Glomerular visceral epithelial cell (primary cell): ENCODE measurements around the gene TMED10.
"Not testable (repeated sequence)": the region's sequence is repeated elsewhere in the genome, so short reads cannot be mapped to it uniquely, and the experiment has no call there.

Experiments
- DNase-seq: peaks from one replicate; pipeline ENCODE4 v3.0.0-alpha.2; 2016; ENCODE audit errors: extremely low spot score

The TMED10 gene

GRCh38 chr14:75158843-75159614, 17.4 kb downstream of the TMED10 start:
- no peak for DNase-seq

GRCh38 chr14:75156901-75157300, 19.5 kb downstream of the TMED10 start:
- DNase-seq: no peak

GRCh38 chr14:75156111-75156510, 20.3 kb downstream of the TMED10 start:
- DNase-seq: no peak

DNA sequence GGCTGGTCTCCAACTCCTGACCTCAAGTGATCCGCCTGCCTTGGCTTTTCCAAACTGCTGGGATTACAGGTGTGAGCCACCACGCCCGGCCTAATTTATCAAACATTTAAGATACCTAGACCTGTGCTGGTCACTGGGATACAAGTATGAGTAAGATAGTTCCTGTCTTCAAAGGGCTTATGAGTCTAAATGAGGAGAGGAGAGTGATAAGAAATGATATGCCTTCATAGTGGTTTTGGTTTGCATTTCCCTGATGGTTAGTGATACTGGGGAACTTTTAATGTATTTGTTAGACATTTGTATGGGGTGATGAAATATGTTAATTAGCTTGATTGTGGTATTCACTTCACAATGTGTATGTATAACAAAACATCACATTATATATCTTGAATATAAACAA, 21.2 kb downstream of the TMED10 start:
- DNase-seq: no peak

DNA sequence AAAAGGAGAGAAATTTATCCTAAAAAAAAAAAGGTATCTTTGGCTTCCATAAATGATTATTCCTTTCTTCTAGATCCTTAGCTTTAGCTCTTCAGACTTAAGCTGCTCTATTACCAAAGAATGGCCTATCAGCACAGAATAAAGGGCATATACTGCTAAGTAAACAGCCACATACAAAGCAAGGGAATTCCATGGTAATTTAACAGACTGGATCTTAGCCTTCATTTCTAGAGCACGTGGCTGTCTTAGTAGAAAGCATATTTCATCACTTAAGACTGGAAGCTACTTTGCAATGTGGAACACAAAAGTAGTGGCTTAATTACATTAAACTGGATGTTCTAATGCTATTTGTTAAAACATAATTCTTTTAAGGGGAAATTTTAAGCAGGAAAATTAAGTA, 23.1 kb downstream of the TMED10 start:
- DNase-seq: no peak

- no peak for DNase-seq
Measured at GRCh38 chr14:75151851-75152250, 24.6 kb downstream of the TMED10 start.

DNA sequence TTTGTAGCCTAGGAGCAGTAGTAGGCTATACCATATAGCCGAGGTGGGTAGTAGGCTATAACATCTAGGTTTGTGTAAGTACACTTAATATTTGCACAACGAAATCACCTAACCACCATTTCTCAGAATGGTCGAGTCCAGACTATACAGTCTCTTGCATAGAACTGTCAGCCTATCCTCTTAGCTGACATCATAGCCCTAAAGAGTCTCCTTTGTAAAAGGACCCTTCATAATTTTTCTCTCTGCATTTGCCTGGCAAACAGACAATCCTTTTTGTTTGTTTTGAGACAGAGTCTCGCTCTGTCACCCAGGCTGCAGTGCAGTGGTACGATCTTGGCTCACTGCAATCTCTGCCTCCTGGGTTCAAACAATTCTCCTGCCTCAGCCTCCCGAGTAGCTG, 25.8 kb downstream of the TMED10 start:
- DNase-seq: not testable (repeated sequence)

DNA sequence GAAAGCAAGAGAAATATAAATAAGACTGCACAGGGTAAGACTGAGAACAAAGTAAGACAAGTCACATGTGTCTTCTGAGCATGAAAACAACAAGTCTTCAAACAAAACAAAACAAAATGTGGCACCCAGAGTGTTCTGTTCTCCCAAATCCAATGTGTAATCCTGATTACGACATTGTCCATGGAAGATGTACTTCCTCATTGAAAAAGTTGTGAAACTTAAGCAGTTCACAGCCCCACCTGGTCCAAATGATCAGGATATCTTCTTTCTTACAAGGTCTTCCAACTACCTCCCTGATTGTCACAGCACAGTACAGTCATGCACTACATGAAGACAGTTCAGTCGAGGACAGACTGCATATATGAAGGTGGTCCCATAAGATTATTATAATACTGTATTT, 26.3 kb downstream of the TMED10 start:
- DNase-seq: no peak

GRCh38 chr14:75147423-75148071, 28.9 kb downstream of the TMED10 start:
- no peak for DNase-seq

DNA sequence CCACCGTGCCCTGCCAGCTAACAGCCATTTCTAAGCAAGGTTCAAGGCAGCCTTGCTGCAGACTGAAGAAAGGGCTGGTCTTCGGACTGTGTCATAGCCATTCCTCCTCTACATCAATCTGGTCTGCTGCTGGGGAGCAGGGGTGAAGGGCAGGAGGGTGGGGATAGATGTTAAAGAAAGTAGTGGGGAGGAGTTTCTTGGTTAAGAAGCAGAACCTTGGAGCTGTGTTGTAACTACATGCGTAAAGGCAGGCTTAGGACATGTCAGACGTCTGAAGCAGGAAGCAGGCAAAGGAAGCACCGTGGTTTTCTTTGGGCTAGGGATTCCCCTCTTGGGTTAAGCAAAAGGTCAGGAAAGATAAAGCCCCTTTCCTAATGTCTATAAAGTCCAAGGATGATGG, 31.5 kb downstream of the TMED10 start:
- DNase-seq: no peak

GRCh38 chr14:75143761-75144527, 32.5 kb downstream of the TMED10 start:
- DNase-seq: no peak

- no peak for DNase-seq
Measured at GRCh38 chr14:75142494-75142893, 33.9 kb downstream of the TMED10 start.

DNA sequence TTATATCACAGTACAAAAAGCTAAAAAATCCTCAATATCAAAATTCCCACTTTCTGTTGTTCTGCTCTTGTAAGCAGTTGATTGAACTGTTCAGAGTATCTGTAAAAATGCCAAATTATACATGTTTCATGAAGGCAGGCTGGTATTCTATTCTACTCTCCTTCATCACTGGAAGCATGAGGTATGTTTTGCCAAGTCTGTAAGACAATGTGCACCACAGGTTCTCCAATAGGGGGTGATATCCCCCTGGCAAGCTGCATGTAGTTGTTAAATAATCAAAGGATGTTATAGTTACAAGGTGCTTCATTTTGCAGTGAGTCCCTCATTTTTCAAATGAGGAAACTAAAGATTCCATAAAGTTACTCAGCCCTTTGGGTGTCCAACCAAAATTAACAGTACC, 34.4 kb downstream of the TMED10 start:
- DNase-seq: peak; percentile 19

DNA sequence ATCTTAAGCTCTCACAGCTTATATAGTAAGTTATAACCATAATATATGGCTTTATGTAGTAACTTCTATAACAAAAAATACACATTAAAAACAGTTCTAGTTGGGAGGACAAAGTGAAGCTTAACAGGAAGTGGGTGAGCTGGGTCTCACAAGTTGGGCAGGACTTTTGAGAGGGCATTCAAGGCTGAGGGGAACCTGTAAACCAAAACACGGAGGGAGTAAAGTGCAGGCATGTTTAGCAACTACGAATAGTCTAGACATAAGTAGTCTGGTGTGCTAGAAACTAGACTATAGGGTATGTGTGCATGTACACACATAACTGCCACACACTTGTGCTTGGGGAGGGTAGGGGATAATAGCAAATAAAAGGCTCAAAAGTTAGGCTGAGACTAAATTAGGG, 35.4 kb downstream of the TMED10 start:
- DNase-seq: no peak

DNA sequence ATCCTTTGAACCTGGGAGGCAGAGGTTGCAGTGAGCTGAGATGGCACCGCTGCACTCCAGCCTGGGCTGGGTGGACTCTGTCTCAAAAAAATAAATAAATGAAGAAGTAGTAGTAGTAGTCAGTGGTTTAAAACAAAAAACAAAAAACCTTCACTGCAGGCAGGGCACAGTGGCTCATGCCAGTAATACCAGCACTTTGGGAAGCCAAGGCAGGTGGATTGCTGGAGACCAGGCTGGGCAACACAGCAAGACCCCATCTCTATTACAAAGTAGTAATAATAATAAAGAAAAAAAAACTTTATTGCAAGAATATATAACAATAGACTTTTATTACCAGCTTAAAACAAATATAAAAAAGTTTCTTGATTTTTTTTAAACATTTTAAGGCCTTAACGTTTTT, 35.8 kb downstream of the TMED10 start:
- DNase-seq: no peak

- DNase-seq: no peak
Measured at GRCh38 chr14:75139185-75139584, 37.2 kb downstream of the TMED10 start.

DNA sequence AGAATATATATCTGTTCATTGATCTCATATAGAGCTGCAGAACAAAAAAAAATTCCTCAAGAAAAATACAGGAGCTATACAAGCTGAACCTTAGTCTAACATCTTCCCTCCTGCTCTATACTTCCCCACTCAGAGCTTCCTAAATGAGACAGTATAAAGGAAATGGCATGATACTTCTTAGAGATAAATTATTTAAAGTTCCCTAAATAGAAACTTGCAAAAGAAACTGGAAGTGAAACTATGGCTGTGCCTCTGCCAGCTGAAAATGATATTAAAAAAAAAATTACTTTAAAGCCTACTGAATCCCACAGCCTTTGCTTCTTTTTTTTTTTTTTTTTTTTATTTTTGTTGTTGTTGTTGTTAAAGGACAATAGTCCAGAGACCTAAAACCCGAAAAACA, 37.9 kb downstream of the TMED10 start:
- DNase-seq: no peak

- DNase-seq: no peak
Measured at GRCh38 chr14:75134644-75135043, 41.8 kb downstream of the TMED10 start.

DNA sequence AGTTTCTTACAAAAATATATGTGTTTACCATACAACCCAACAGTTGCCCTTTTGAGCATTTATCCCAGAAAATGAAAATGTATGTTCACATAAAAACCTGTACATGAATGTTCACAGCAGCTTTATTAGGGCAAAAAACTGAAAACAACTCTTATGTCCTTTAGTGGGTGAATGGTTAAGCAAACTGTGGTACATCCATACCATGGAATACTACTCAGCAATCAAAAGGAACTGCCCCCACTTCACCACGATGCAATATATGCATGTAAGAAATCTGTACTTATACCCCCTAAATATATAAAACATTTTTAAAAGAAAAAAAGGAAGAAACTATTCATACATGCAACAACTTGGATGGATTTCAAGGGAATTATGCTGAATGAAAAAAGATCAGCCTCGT, 42.8 kb downstream of the TMED10 start:
- DNase-seq: no peak

GRCh38 chr14:75132382-75133086, 43.9 kb downstream of the TMED10 start:
- peak; percentile 76 for DNase-seq

- DNase-seq: no peak
Measured at GRCh38 chr14:75128596-75128990, 47.8 kb downstream of the TMED10 start.

- no peak for DNase-seq
Measured at GRCh38 chr14:75127903-75128595, 48.4 kb downstream of the TMED10 start.
